OCI-LY3 (cell line): ENCODE results near the gene TRIM54.

Source experiments
- EZH2phosphoT487 ChIP-seq: fragments of 200-600 bp; shearing (Covaris generic); IDR thresholded peaks from 2 replicates; pipeline ENCODE4 v1.6.1; 2018; ENCODE audit warnings: antibody characterized with exemption, mixed run types, low read depth
- TF ChIP-seq, protein P1 (sequence below): fragments of 200-600, 300-600 bp; sonication (generic); IDR thresholded peaks from 2 replicates; pipeline ENCODE4 v1.5.1; 2014; ENCODE audit warnings: antibody characterized with exemption, low read length, low read depth

DNA sequence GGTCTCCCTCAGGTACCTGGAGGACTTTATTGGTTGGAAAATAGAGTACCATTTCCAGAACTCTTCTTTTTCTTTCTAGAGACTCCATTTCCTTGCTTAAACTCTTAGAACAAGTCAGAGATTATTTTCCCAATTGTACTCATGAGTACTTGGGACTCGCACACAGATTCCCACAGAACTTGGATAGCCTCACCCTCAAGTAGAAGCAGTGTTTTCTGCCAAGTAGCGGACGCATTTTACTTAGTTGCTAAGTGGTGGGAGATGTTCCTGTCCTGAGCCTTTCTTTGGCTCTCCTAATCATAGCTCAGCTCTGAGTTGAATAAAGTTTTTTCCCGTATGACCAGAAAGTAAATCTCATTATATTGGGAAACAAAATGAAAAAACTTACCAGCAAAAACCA, 36.6 kb upstream of the TRIM54 start:
- TF ChIP-seq EZH2phosphoT487, result no peak
- TF ChIP-seq, protein P1, sequence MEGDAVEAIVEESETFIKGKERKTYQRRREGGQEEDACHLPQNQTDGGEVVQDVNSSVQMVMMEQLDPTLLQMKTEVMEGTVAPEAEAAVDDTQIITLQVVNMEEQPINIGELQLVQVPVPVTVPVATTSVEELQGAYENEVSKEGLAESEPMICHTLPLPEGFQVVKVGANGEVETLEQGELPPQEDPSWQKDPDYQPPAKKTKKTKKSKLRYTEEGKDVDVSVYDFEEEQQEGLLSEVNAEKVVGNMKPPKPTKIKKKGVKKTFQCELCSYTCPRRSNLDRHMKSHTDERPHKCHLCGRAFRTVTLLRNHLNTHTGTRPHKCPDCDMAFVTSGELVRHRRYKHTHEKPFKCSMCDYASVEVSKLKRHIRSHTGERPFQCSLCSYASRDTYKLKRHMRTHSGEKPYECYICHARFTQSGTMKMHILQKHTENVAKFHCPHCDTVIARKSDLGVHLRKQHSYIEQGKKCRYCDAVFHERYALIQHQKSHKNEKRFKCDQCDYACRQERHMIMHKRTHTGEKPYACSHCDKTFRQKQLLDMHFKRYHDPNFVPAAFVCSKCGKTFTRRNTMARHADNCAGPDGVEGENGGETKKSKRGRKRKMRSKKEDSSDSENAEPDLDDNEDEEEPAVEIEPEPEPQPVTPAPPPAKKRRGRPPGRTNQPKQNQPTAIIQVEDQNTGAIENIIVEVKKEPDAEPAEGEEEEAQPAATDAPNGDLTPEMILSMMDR, result no peak
